Hepatocyte (in vitro differentiated cells): Measurements from ENCODE around the gene EXOC4. TPM values are rescaled to one million over a fixed set of nuclear protein-coding genes. Genes with fewer than 3 reads are reported as not detected.

ENCODE experiments used
- DNase-seq: peaks from one replicate; pipeline ENCODE4 v3.0.0-alpha.2; 2016; ENCODE audit warnings: low spot score
- H2AFZ ChIP-seq: fragments of 200-600 bp; sonication (generic); 2 replicates; pipeline ENCODE4 v1.6.0; 2016; ENCODE audit warnings: antibody characterized with exemption, mild to moderate bottlenecking
- H3K27ac ChIP-seq: fragments of 200-600 bp; sonication (generic); 2 replicates; pipeline ENCODE4 v1.5.1; 2016; ENCODE audit warnings: mild to moderate bottlenecking
- H3K27me3 ChIP-seq: fragments of 200-600 bp; sonication (generic); 2 replicates; pipeline ENCODE4 v1.6.1; 2016
- H3K36me3 ChIP-seq: fragments of 200-600 bp; sonication (generic); replicated peaks from 2 replicates; pipeline ENCODE4 v1.5.1; 2016; ENCODE audit warnings: low read depth; ENCODE audit not compliant: insufficient read depth
- H3K4me1 ChIP-seq: fragments of 200-600 bp; sonication (generic); 2 replicates; pipeline ENCODE4 v1.5.1; 2016; ENCODE audit warnings: mild to moderate bottlenecking, moderate library complexity; ENCODE audit not compliant: insufficient read depth
- H3K4me2 ChIP-seq: fragments of 200-600 bp; sonication (generic); 2 replicates; pipeline ENCODE4 v1.6.0; 2016
- H3K4me3 ChIP-seq: fragments of 200-600 bp; sonication (generic); 2 replicates; pipeline ENCODE4 v1.5.1; 2016; ENCODE audit warnings: mild to moderate bottlenecking
- H3K79me2 ChIP-seq: fragments of 200-600 bp; sonication (generic); 2 replicates; pipeline ENCODE4 v1.6.0; 2017; ENCODE audit warnings: mild to moderate bottlenecking
- H3K9me2 ChIP-seq: fragments of 200-600 bp; sonication (generic); replicated peaks from 2 replicates; pipeline ENCODE4 v1.6.0; 2017; ENCODE audit warnings: mild to moderate bottlenecking; ENCODE audit not compliant: insufficient read depth
- H3K9me3 ChIP-seq: fragments of 200-600 bp; sonication (generic); 2 replicates; pipeline ENCODE4 v1.5.1; 2016; ENCODE audit warnings: low read depth, mild to moderate bottlenecking
- H4K20me1 ChIP-seq: fragments of 200-600 bp; sonication (generic); 2 replicates; pipeline ENCODE4 v1.6.0; 2016; ENCODE audit warnings: mild to moderate bottlenecking; ENCODE audit not compliant: insufficient read depth, poor library complexity, severe bottlenecking
- CTCF ChIP-seq: fragments of 200-600 bp; sonication (generic); IDR thresholded peaks from 2 replicates; pipeline ENCODE4 v1.5.1; 2016; ENCODE audit warnings: antibody characterized with exemption, mild to moderate bottlenecking; ENCODE audit not compliant: poor library complexity
- EZH2 ChIP-seq: fragments of 200-600 bp; sonication (generic); IDR thresholded peaks from 2 replicates; pipeline ENCODE4 v1.6.1; 2016; ENCODE audit warnings: antibody characterized with exemption, mild to moderate bottlenecking, borderline replicate concordance
- EZH2phosphoT487 ChIP-seq: fragments of 200-600 bp; sonication (generic); IDR thresholded peaks from one replicate; pipeline ENCODE4 v1.6.1; 2018; ENCODE audit warnings: antibody characterized with exemption, mild to moderate bottlenecking, low read depth, moderate library complexity; ENCODE audit not compliant: unreplicated experiment, severe bottlenecking
- WGBS: methylation state at CpG from one replicate; pipeline ENCODE4 v1.1.6; 2016; ENCODE audit warnings: low lambda C conversion rate; ENCODE audit errors: missing lambda C conversion rate; 5-methylcytosine and 5-hydroxymethylcytosine counted together
- polyA plus RNA-seq: library from polyadenylated mRNA; unstranded; fragments of >200 nt; fragmentation: Nextera tagmentation; extraction: Ambion mirVana; gene quantifications from 2 replicates; pipeline ENCODE4 v1.2.1, GENCODE V29; 2016
- total RNA-seq: library from RNA; depleted of rRNA; stranded (reverse); fragments of >200 nt; gene quantifications from 2 replicates; pipeline ENCODE4 v1.2.3, GENCODE V29; 2014

The EXOC4 gene
- total and polyA plus RNA-seq, 2 experiments from 2014 or later: 34.8 to 56.1 TPM

GRCh38 chr7:133491201-133491691 is 238.4 kb downstream of the EXOC4 start:
- no peaks in the 10 kb centered on the region for H3K9me3 ChIP-seq
- no peaks in the 10 kb centered on the region for H4K20me1 ChIP-seq
- no peaks in the 10 kb centered on the region for H3K9me2 ChIP-seq
- H3K79me2 ChIP-seq: no peaks in the 10 kb centered on the region
- H3K4me3 ChIP-seq: no peak overlapping the region
- H3K27me3 ChIP-seq: no peaks in the 10 kb centered on the region
- WGBS: 90% methylated on average over 2 of the region's 2 CpGs
- no peak for DNase-seq
- TF ChIP-seq CTCF (no peak), EZH2phosphoT487 (no peak), EZH2 (no peak)
- H3K4me1 ChIP-seq: peaks cover 6% of the 10 kb centered on the region
- no peak overlapping the region for H3K4me2 ChIP-seq
- H3K27ac ChIP-seq: peak overlapping the region; percentile 30
- no peak overlapping the region for H2AFZ ChIP-seq
- H3K36me3 ChIP-seq: no peaks in the 10 kb centered on the region

GRCh38 chr7:133491846-133492652 is 239.2 kb downstream of the EXOC4 start:
- H3K79me2 ChIP-seq: no peaks in the 10 kb centered on the region
- H3K9me3 ChIP-seq: no peaks in the 10 kb centered on the region
- no peaks in the 10 kb centered on the region for H4K20me1 ChIP-seq
- TF ChIP-seq CTCF (no peak), EZH2phosphoT487 (no peak), EZH2 (no peak)
- DNase-seq: no peak
- H3K27me3 ChIP-seq: no peaks in the 10 kb centered on the region
- H3K4me1 ChIP-seq: peaks cover 6% of the 10 kb centered on the region
- peak overlapping the region; percentile 40 for H3K27ac ChIP-seq
- no peak overlapping the region for H2AFZ ChIP-seq
- H3K9me2 ChIP-seq: no peaks in the 10 kb centered on the region
- no peak overlapping the region for H3K4me3 ChIP-seq
- no peak overlapping the region for H3K4me2 ChIP-seq
- H3K36me3 ChIP-seq: no peaks in the 10 kb centered on the region
- WGBS: 84% methylated on average over 6 of the region's 6 CpGs

GRCh38 chr7:133497061-133497460 is 244.2 kb downstream of the EXOC4 start:
- Histone ChIP-seq H2AFZ (no peak overlapping the region), H3K79me2 (no peaks in the 10 kb centered on the region), H4K20me1 (no peaks in the 10 kb centered on the region), H3K4me2 (no peak overlapping the region), H3K36me3 (no peaks in the 10 kb centered on the region), H3K27me3 (no peaks in the 10 kb centered on the region), H3K4me3 (no peak overlapping the region), H3K9me2 (no peaks in the 10 kb centered on the region), H3K27ac (no peak overlapping the region), H3K4me1 (peaks cover 6% of the 10 kb centered on the region), H3K9me3 (no peaks in the 10 kb centered on the region)
- 100% methylated on average over 1 of the region's 1 CpG for WGBS
- no peak for DNase-seq
- TF ChIP-seq EZH2 (no peak), EZH2phosphoT487 (no peak), CTCF (no peak)
